Right renal pelvis (tissue), 4 donors: ENCODE measurements around the gene SCAF11. TPM values are rescaled to one million over a fixed set of nuclear protein-coding genes. Genes with fewer than 3 reads are reported as not detected.

ENCODE experiments used
- DNase-seq, 4 donors: peaks; one replicate each; pipeline ENCODE4 v3.0.0-alpha.2; 2013; ENCODE audit warnings: low read depth in 4 of 4, low spot score in 3 of 4, missing footprints in 1 of 4
- polyA plus RNA-seq, 4 donors: library from polyadenylated mRNA; unstranded; fragments of 120-200 nt; gene quantifications; one replicate each; pipeline ENCODE4 v1.2.1, GENCODE V29; 2013; ENCODE audit not compliant: insufficient read length in 4 of 4

Gene SCAF11
- polyA plus RNA-seq, 4 donors: 93.7 to 122 (median 107) TPM

GRCh38 chr12:45928309-45928708 lies 62.1 kb downstream of the SCAF11 start:
- DNase-seq: no peak

- no peak for DNase-seq
Observed at GRCh38 chr12:45918818-45919217, 71.6 kb downstream of the SCAF11 start.

- no peak for DNase-seq
Observed at GRCh38 chr12:45915405-45915804, 75.0 kb downstream of the SCAF11 start.

- no peak for DNase-seq
Observed at GRCh38 chr12:45914090-45914489, 76.3 kb downstream of the SCAF11 start.

GRCh38 chr12:45913631-45914030 lies 76.7 kb downstream of the SCAF11 start:
- DNase-seq: no peak

- DNase-seq: no peak
Observed at GRCh38 chr12:45912774-45913173, 77.6 kb downstream of the SCAF11 start.

GRCh38 chr12:45909041-45909713 lies 81.2 kb downstream of the SCAF11 start:
- no peak for DNase-seq

GRCh38 chr12:45907955-45908354 lies 82.4 kb downstream of the SCAF11 start:
- no peak for DNase-seq

- DNase-seq: no peak
Observed at GRCh38 chr12:45898094-45898493, 92.3 kb downstream of the SCAF11 start.

GRCh38 chr12:45895961-45896360 lies 94.4 kb downstream of the SCAF11 start:
- DNase-seq: no peak

- DNase-seq: no peak
Observed at GRCh38 chr12:45893240-45893639, 97.1 kb downstream of the SCAF11 start.

GRCh38 chr12:45890276-45890675 lies 100.1 kb downstream of the SCAF11 start:
- no peak for DNase-seq

GRCh38 chr12:45887544-45887943 lies 102.8 kb downstream of the SCAF11 start:
- no peak for DNase-seq

GRCh38 chr12:45886685-45887084 lies 103.7 kb downstream of the SCAF11 start:
- DNase-seq: no peak

GRCh38 chr12:45883187-45883586 lies 107.2 kb downstream of the SCAF11 start:
- no peak for DNase-seq

- no peak for DNase-seq
Observed at GRCh38 chr12:45880533-45880932, 109.8 kb downstream of the SCAF11 start.

GRCh38 chr12:45879363-45879895 lies 110.9 kb downstream of the SCAF11 start:
- DNase-seq: no peak

GRCh38 chr12:45878630-45879255 lies 111.6 kb downstream of the SCAF11 start:
- DNase-seq: no peak

- no peak for DNase-seq
Observed at GRCh38 chr12:45877069-45877468, 113.3 kb downstream of the SCAF11 start.

GRCh38 chr12:45872446-45872845 lies 117.9 kb downstream of the SCAF11 start:
- no peak for DNase-seq
